AG10803 (cell line): ENCODE measurements around the gene BCAS1.

ENCODE experiments used
- DNase-seq: peaks from one replicate; pipeline ENCODE4 v3.0.0; 2010; ENCODE audit warnings: low read depth
- H3K4me3 ChIP-seq: 2 replicates; pipeline ENCODE4 v1.5.1; 2011; ENCODE audit warnings: mild to moderate bottlenecking, low read length, control low read depth
- CTCF ChIP-seq: conservative IDR thresholded peaks from 2 replicates; pipeline ENCODE4 v1.5.1; 2011; ENCODE audit warnings: mild to moderate bottlenecking, low read length, control low read depth, inconsistent platforms

BCAS1 gene

GRCh38 chr20:54062812-54063280 is 7.5 kb downstream of the BCAS1 start:
- no peak overlapping the region for H3K4me3 ChIP-seq
- TF ChIP-seq CTCF, result peak; percentile 82
- DNase-seq, result peak; percentile 76

- TF ChIP-seq CTCF, result no peak
- no peak overlapping the region for H3K4me3 ChIP-seq
- DNase-seq, result peak; percentile 87
Observed at GRCh38 chr20:54061101-54061881, 9.1 kb downstream of the BCAS1 start.

- no peak overlapping the region for H3K4me3 ChIP-seq
- TF ChIP-seq CTCF, result no peak
- DNase-seq, result no peak
Observed at GRCh38 chr20:54059691-54060364, 10.6 kb downstream of the BCAS1 start.

GRCh38 chr20:54058420-54059139 is 11.8 kb downstream of the BCAS1 start:
- H3K4me3 ChIP-seq, result no peak overlapping the region
- TF ChIP-seq CTCF, result no peak
- DNase-seq, result no peak

GRCh38 chr20:54056762-54057639 is 13.4 kb downstream of the BCAS1 start:
- TF ChIP-seq CTCF, result 0 out of 2 replicates have a peak, but pooled peaks have one; percentile 3
- H3K4me3 ChIP-seq, result no peak overlapping the region
- no peak for DNase-seq

GRCh38 chr20:54054516-54054915 is 15.9 kb downstream of the BCAS1 start:
- TF ChIP-seq CTCF, result no peak
- H3K4me3 ChIP-seq, result no peak overlapping the region
- no peak for DNase-seq
